GM18511 (cell line): ENCODE measurements around the gene RNF44.

ENCODE experiments used
- ATAC-seq: cut with Tn5 transposase; IDR thresholded peaks from one replicate; pipeline ENCODE4 v1.9.1; 2021; ENCODE audit warnings: mild to moderate bottlenecking, moderate library complexity; ENCODE audit not compliant: unreplicated experiment

The RNF44 gene

GRCh38 chr5:176536902-176537553, at the start of gene RNF44:
Gene RNF44 (minus strand): TSS chr5:176537402. CDS start chr5:176532472, 4,930 bp downstream.
- ATAC-seq, result peak; percentile 61

GRCh38 chr5:176583076-176583475, 45.9 kb upstream of the RNF44 start:
- ATAC-seq, result no peak

- no peak for ATAC-seq
These were observed 44.2 kb upstream of the RNF44 start for GRCh38 chr5:176581361-176581760.

- ATAC-seq, result no peak
These were observed 42.1 kb upstream of the RNF44 start for GRCh38 chr5:176579323-176579722.

- ATAC-seq, result no peak
These were observed 41.2 kb upstream of the RNF44 start for GRCh38 chr5:176578391-176578808.

GRCh38 chr5:176577312-176578176, 40.3 kb upstream of the RNF44 start:
- ATAC-seq, result no peak

- no peak for ATAC-seq
These were observed 38.6 kb upstream of the RNF44 start for GRCh38 chr5:176575488-176576422.

- no peak for ATAC-seq
These were observed 37.9 kb upstream of the RNF44 start for GRCh38 chr5:176575066-176575465.

GRCh38 chr5:176574297-176574591, 37.0 kb upstream of the RNF44 start:
- no peak for ATAC-seq

- peak; percentile 82 for ATAC-seq
These were observed 36.5 kb upstream of the RNF44 start for GRCh38 chr5:176573564-176574296.

GRCh38 chr5:176570044-176570443, 32.8 kb upstream of the RNF44 start:
- ATAC-seq, result no peak

- no peak for ATAC-seq
These were observed 31.5 kb upstream of the RNF44 start for GRCh38 chr5:176568657-176569056.

- no peak for ATAC-seq
These were observed 28.6 kb upstream of the RNF44 start for GRCh38 chr5:176565760-176566288.

- no peak for ATAC-seq
These were observed 26.8 kb upstream of the RNF44 start for GRCh38 chr5:176564002-176564401.

GRCh38 chr5:176562189-176562588, 25.0 kb upstream of the RNF44 start:
- ATAC-seq, result no peak

- no peak for ATAC-seq
These were observed 24.1 kb upstream of the RNF44 start for GRCh38 chr5:176561259-176561658.

GRCh38 chr5:176560364-176560763, 23.2 kb upstream of the RNF44 start:
- no peak for ATAC-seq

GRCh38 chr5:176559683-176560082, 22.5 kb upstream of the RNF44 start:
- no peak for ATAC-seq

GRCh38 chr5:176557846-176558245, 20.6 kb upstream of the RNF44 start:
- ATAC-seq, result no peak
